Measurements from ENCODE around the gene ACBD7. TPM values are rescaled to one million over a fixed set of nuclear protein-coding genes. Genes with fewer than 3 reads are reported as not detected.

ACBD7 gene
- total RNA-seq, 1 experiment from 2014 or later: 10.0 TPM

DNA sequence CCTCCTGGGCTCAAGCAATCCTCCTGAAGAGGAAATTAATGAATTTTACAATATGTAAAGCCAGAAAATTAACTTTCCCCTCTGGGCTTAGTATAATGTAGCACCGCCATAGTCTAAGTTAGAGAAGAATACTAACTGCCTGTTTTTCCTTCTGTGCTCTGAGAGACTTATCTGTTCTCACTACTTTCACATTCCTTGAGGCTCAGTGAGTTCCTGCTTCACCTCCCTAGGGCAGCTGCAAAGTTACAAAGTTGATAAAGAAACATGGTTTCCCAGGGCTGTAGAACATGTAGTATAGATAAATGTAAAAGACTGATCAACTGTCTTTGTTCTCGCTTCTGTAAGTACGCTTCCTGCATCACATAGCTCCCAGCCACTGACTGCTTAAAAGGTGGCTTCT lies 60.8 kb downstream of the ACBD7 start:
- no TSS peak for BruUV-seq (replicated peaks)
- no peak overlapping the region for H3K4me3 Mint-ChIP-seq (ENCODE audit: low read depth, unreplicated experiment)
- no peaks in the 10 kb centered on the region for H3K9me3 Mint-ChIP-seq (ENCODE audit: low read depth, unreplicated experiment)
- TF ChIP-seq, protein P1, sequence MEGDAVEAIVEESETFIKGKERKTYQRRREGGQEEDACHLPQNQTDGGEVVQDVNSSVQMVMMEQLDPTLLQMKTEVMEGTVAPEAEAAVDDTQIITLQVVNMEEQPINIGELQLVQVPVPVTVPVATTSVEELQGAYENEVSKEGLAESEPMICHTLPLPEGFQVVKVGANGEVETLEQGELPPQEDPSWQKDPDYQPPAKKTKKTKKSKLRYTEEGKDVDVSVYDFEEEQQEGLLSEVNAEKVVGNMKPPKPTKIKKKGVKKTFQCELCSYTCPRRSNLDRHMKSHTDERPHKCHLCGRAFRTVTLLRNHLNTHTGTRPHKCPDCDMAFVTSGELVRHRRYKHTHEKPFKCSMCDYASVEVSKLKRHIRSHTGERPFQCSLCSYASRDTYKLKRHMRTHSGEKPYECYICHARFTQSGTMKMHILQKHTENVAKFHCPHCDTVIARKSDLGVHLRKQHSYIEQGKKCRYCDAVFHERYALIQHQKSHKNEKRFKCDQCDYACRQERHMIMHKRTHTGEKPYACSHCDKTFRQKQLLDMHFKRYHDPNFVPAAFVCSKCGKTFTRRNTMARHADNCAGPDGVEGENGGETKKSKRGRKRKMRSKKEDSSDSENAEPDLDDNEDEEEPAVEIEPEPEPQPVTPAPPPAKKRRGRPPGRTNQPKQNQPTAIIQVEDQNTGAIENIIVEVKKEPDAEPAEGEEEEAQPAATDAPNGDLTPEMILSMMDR (IDR thresholded peaks at IDR 0.05; ENCODE audit: unreplicated experiment): no peak
- H3K36me3 Mint-ChIP-seq (ENCODE audit: insufficient read depth, unreplicated experiment): no peaks in the 10 kb centered on the region
- CTCF ChIA-PET: no interaction called here
- no peak overlapping the region for H3K27ac Mint-ChIP-seq (ENCODE audit: unreplicated experiment)
- intact Hi-C loops (cut with micrococcal nuclease; ENCODE audit: unreplicated experiment): no loop called here
- H3K27me3 Mint-ChIP-seq (ENCODE audit: unreplicated experiment): no peaks in the 10 kb centered on the region
- no peak for DNase-seq
- no peaks in the 10 kb centered on the region for H3K4me1 Mint-ChIP-seq (ENCODE audit: low read depth, unreplicated experiment)

Other genes starting within 250 kb of the ACBD7 start
- 32.0 and 33.7 TPM in 2 replicates for gene SUV39H2, start 209.9 kb downstream of the ACBD7 start, total RNA-seq (2022)
- 21.2 and 26.3 TPM in 2 replicates for gene DCLRE1C, start 134.7 kb downstream of the ACBD7 start, total RNA-seq (2022)
- not detected in 2 replicates for gene MEIG1, start 129.4 kb downstream of the ACBD7 start, total RNA-seq (2022)
- not detected in 2 replicates for gene OLAH, start 44.8 kb downstream of the ACBD7 start, total RNA-seq (2022)
- gene RPP38, start 8.6 kb upstream of the ACBD7 start, total RNA-seq (2022): 23.4 and 25.8 TPM in 2 replicates
- 7.5 and 8.6 TPM in 2 replicates for gene NMT2, start 79.9 kb upstream of the ACBD7 start, total RNA-seq (2022)

Data from Calu3 (cell line).